Neural progenitor cell (in vitro differentiated cells): Measurements from ENCODE around the gene CHAF1A. TPM values are rescaled to one million over a fixed set of nuclear protein-coding genes. Genes with fewer than 3 reads are reported as not detected.

Experiments used
- DNase-seq: peaks from one replicate; pipeline ENCODE4 v3.0.0-alpha.2; 2016; ENCODE audit warnings: low spot score
- H2AFZ ChIP-seq: fragments of 200-600 bp; sonication (generic); replicated peaks from 2 replicates; pipeline ENCODE4 v1.6.1; 2016; ENCODE audit warnings: antibody characterized with exemption
- H3F3A ChIP-seq: fragments of 200-600 bp; sonication (generic); 2 replicates; pipeline ENCODE4 v1.6.1; 2016; ENCODE audit warnings: antibody characterized with exemption, low read depth
- H3K27ac ChIP-seq: fragments of 200-600 bp; sonication (generic); 2 replicates; pipeline ENCODE4 v1.5.1; 2016; ENCODE audit warnings: mild to moderate bottlenecking
- H3K27me3 ChIP-seq: fragments of 200-600 bp; sonication (generic); 2 replicates; pipeline ENCODE4 v1.6.1; 2016; ENCODE audit warnings: mild to moderate bottlenecking, moderate library complexity
- H3K36me3 ChIP-seq: fragments of 200-600 bp; sonication (generic); 2 replicates; pipeline ENCODE4 v1.5.1; 2016
- H3K4me1 ChIP-seq: fragments of 200-600 bp; sonication (generic); 2 replicates; pipeline ENCODE4 v1.6.1; 2016; ENCODE audit warnings: mixed run types
- H3K4me2 ChIP-seq: fragments of 200-600 bp; sonication (generic); 2 replicates; pipeline ENCODE4 v1.6.1; 2016
- H3K4me3 ChIP-seq: fragments of 200-600 bp; sonication (generic); 2 replicates; pipeline ENCODE4 v1.5.1; 2016
- H3K79me2 ChIP-seq: fragments of 200-600 bp; sonication (generic); 2 replicates; pipeline ENCODE4 v1.6.1; 2016; ENCODE audit warnings: low read depth
- H3K9ac ChIP-seq: fragments of 200-600 bp; sonication (generic); 2 replicates; pipeline ENCODE4 v1.6.1; 2016
- H3K9me3 ChIP-seq: fragments of 200-600 bp; sonication (generic); 2 replicates; pipeline ENCODE4 v1.5.1; 2016; ENCODE audit warnings: low read depth
- H4K20me1 ChIP-seq: fragments of 200-600 bp; sonication (generic); 2 replicates; pipeline ENCODE4 v1.6.1; 2016; ENCODE audit warnings: low read depth
- H3K27ac Mint-ChIP-seq: 3 replicates; pipeline ENCODE4 v1.8.0; 2021; ENCODE audit warnings: mixed read lengths
- H3K27me3 Mint-ChIP-seq: 2 replicates; pipeline ENCODE4 v1.8.0; 2022; ENCODE audit warnings: low read depth, mild to moderate bottlenecking, inconsistent platforms, moderate library complexity, mixed read lengths; ENCODE audit not compliant: insufficient read depth
- H3K36me3 Mint-ChIP-seq: 3 replicates; pipeline ENCODE4 v1.8.0; 2021; ENCODE audit warnings: mixed read lengths
- H3K4me1 Mint-ChIP-seq: 3 replicates; pipeline ENCODE4 v1.8.0; 2021; ENCODE audit warnings: mixed read lengths
- H3K4me3 Mint-ChIP-seq: 3 replicates; pipeline ENCODE4 v1.8.0; 2021; ENCODE audit warnings: mild to moderate bottlenecking, moderate library complexity, mixed read lengths
- H3K9me3 Mint-ChIP-seq: 3 replicates; pipeline ENCODE4 v1.8.0; 2020; ENCODE audit warnings: mixed read lengths
- EZH2 ChIP-seq: fragments of 200-600 bp; sonication (generic); IDR thresholded peaks from 2 replicates; pipeline ENCODE4 v1.6.1; 2017; ENCODE audit warnings: antibody characterized with exemption, mild to moderate bottlenecking, moderate library complexity
- EZH2phosphoT487 ChIP-seq: fragments of 200-600 bp; sonication (generic); IDR thresholded peaks from 2 replicates; pipeline ENCODE4 v1.6.1; 2017; ENCODE audit warnings: antibody characterized with exemption
- total RNA-seq: library from RNA; depleted of rRNA; stranded (reverse); fragments of >200 nt; gene quantifications from 2 replicates; pipeline ENCODE4 v1.2.3, GENCODE V29; 2015; ENCODE audit warnings: low replicate concordance
- TF ChIP-seq, protein P1 (sequence below): fragments of 200-600 bp; sonication (generic); IDR thresholded peaks from 2 replicates; pipeline ENCODE4 v1.5.1; 2017; ENCODE audit warnings: antibody characterized with exemption, mild to moderate bottlenecking

The CHAF1A gene
- total RNA-seq, 1 donor from 2014 or later, result 37.5 TPM

DNA sequence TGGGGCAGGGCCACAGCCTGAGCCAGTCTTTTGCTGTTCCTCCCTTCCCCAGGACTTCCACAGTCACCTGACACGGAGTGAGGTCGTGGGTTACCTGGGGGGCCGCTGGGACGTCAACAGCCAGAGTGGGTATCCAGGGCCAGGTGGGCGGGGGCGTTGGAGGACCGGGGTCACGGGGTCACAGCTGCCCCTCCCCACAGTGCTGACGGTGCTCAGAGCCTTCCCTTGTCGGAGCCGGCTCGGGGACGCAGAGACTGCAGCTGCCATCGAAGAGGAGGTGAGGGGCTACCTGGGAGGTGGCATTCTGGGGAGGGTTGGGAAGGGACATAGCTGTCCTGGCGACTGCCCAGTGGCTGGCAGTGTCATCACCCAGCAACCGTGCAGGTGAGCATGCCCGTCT lies 47.5 kb upstream of the CHAF1A start:
- Histone ChIP-seq H3K4me2 (no peak overlapping the region), H3F3A (peaks cover 9% of the 10 kb centered on the region), H3K27me3 (no peaks in the 10 kb centered on the region), H3K79me2 (no peaks in the 10 kb centered on the region), H3K27ac (no peak overlapping the region), H3K9me3 (no peaks in the 10 kb centered on the region), H2AFZ (no peak overlapping the region), H4K20me1 (no peaks in the 10 kb centered on the region), H3K9ac (no peak overlapping the region), H3K36me3 (no peaks in the 10 kb centered on the region), H3K4me1 (no peaks in the 10 kb centered on the region), H3K4me3 (no peak overlapping the region)
- TF ChIP-seq EZH2phosphoT487 (no peak), EZH2 (no peak)
- TF ChIP-seq, protein P1, sequence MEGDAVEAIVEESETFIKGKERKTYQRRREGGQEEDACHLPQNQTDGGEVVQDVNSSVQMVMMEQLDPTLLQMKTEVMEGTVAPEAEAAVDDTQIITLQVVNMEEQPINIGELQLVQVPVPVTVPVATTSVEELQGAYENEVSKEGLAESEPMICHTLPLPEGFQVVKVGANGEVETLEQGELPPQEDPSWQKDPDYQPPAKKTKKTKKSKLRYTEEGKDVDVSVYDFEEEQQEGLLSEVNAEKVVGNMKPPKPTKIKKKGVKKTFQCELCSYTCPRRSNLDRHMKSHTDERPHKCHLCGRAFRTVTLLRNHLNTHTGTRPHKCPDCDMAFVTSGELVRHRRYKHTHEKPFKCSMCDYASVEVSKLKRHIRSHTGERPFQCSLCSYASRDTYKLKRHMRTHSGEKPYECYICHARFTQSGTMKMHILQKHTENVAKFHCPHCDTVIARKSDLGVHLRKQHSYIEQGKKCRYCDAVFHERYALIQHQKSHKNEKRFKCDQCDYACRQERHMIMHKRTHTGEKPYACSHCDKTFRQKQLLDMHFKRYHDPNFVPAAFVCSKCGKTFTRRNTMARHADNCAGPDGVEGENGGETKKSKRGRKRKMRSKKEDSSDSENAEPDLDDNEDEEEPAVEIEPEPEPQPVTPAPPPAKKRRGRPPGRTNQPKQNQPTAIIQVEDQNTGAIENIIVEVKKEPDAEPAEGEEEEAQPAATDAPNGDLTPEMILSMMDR, result no peak
- no peak for DNase-seq
- no peak overlapping the region for H3K27ac Mint-ChIP-seq
- H3K4me3 Mint-ChIP-seq, result no peak overlapping the region
- H3K27me3 Mint-ChIP-seq, result peaks cover 2% of the 10 kb centered on the region
- no peaks in the 10 kb centered on the region for H3K4me1 Mint-ChIP-seq
- no peaks in the 10 kb centered on the region for H3K9me3 Mint-ChIP-seq
- peaks cover 5% of the 10 kb centered on the region for H3K36me3 Mint-ChIP-seq

DNA sequence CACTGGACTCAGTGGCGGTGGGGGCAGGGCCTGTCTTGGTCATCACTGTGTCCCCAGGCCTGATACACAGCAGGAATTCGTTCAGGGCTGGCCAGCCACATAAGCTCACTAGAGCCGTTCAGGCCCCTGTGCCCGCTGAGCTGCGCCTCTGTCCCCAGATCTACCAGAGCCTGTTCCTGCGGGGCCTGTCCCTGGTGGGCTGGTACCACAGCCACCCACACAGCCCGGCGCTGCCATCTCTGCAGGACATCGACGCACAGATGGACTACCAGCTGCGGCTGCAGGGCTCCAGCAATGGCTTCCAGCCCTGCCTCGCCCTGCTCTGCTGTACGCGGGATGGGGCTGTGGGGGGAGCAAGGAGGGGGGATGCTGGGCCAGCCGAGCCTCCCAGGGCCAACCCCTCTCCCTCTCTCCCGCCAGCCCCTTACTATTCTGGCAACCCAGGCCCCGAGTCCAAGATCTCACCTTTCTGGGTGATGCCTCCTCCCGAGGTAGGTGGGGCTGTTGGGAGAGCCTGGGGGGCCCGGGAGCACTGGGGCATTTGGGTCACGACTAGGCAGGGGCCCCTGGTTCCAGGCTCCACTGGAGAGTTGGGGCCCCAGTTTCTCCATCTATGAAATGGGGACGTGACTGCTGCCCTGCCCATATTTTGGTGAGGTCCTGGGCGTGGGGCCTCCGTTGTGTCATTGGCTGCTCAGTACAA lies 45.2 kb upstream of the CHAF1A start:
- H3K9me3 ChIP-seq, result no peaks in the 10 kb centered on the region
- no peak overlapping the region for H2AFZ ChIP-seq
- Mint-ChIP-seq H3K4me3 (no peak overlapping the region), H3K9me3 (no peaks in the 10 kb centered on the region), H3K36me3 (peaks cover 4% of the 10 kb centered on the region), H3K27me3 (peaks cover 8% of the 10 kb centered on the region), H3K27ac (no peak overlapping the region), H3K4me1 (peaks cover 6% of the 10 kb centered on the region)
- H3K36me3 ChIP-seq, result no peaks in the 10 kb centered on the region
- no peaks in the 10 kb centered on the region for H3K27me3 ChIP-seq
- no peak overlapping the region for H3K27ac ChIP-seq
- no peak overlapping the region for H3K4me3 ChIP-seq
- H3F3A ChIP-seq, result peaks cover 25% of the 10 kb centered on the region
- no peak for TF ChIP-seq EZH2phosphoT487
- no peak overlapping the region for H3K9ac ChIP-seq
- peaks cover 7% of the 10 kb centered on the region for H3K4me1 ChIP-seq
- no peaks in the 10 kb centered on the region for H3K79me2 ChIP-seq
- H3K4me2 ChIP-seq, result no peak overlapping the region
- no peak for DNase-seq
- H4K20me1 ChIP-seq, result peaks cover 9% of the 10 kb centered on the region

DNA sequence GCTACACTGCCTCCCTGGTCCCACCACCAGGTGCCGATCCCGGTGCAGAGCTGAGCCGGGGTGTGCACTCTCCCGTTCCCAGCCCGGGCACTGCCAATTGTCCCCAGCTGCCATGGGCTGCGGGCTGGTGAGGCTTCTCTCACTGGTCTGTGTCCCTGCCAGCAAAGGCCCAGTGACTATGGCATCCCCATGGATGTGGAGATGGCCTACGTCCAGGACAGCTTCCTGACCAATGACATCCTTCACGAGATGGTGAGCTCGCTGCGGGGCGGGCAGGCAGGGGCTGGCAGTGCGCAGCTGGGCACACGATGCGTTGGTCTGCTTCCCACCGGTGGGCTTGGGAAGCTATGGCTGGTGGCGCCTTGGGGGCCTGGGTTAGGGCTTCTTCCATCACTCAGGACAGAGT lies 44.5 kb upstream of the CHAF1A start:
- Histone ChIP-seq H3K27ac (no peak overlapping the region), H3K79me2 (no peaks in the 10 kb centered on the region), H2AFZ (no peak overlapping the region), H4K20me1 (peaks cover 9% of the 10 kb centered on the region), H3K9ac (no peak overlapping the region), H3K4me1 (peaks cover 7% of the 10 kb centered on the region), H3K27me3 (no peaks in the 10 kb centered on the region), H3K4me2 (no peak overlapping the region), H3K9me3 (no peaks in the 10 kb centered on the region), H3K4me3 (no peak overlapping the region), H3K36me3 (no peaks in the 10 kb centered on the region), H3F3A (peaks cover 29% of the 10 kb centered on the region)
- H3K27ac Mint-ChIP-seq, result no peak overlapping the region
- H3K27me3 Mint-ChIP-seq, result peaks cover 8% of the 10 kb centered on the region
- peaks cover 2% of the 10 kb centered on the region for H3K36me3 Mint-ChIP-seq
- TF ChIP-seq EZH2, result no peak
- TF ChIP-seq EZH2phosphoT487, result no peak
- TF ChIP-seq, protein P1, result no peak
- H3K4me1 Mint-ChIP-seq, result peaks cover 6% of the 10 kb centered on the region
- H3K9me3 Mint-ChIP-seq, result no peaks in the 10 kb centered on the region
- no peak overlapping the region for H3K4me3 Mint-ChIP-seq
- DNase-seq, result no peak
